HG03108 (cell line): ENCODE measurements around the gene TLX1.
A peak's percentile ranks its signal among the peaks of the same experiment; 100 is the strongest.

ENCODE experiments used
- ATAC-seq: cut with Tn5 transposase; IDR thresholded peaks from one replicate; pipeline ENCODE4 v1.9.1; 2021; ENCODE audit warnings: moderate library complexity; ENCODE audit not compliant: unreplicated experiment

Gene TLX1

DNA sequence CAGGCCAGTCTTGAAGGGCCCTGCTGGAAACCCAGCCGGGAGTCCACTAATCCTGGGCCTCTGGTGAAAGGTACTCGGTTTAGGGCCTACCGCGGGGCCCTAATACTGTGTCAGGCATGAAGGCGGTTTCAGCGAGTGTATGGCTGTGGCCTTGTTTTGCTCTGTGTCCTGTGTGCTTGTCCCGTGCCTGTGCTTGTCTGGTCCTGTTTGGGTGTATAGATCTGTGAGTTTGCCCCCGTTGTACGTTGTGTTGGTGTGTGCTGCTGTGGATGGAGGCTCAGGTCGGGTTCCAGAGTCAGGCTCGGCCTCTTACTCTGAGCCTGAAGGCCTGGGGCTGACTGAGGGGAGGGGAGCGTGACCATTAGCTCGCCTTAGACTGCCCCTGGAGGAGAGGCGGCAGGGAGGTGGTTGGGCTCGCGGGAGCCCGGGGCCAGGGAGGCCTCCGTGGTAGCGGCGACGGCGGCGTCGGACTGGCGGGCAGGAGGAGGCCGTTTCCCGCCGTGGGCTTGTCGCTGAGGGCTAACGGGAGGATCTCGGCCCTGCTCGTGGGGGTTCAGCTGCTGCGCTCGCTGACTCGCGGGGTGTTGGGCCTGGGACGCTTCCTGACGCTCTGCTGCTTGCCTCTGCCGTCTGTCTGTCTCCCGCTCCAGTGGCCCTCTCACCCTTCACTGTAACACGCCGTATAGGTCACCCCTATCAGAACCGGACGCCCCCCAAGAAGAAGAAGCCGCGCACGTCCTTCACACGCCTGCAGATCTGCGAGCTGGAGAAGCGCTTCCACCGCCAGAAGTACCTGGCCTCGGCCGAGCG, 2.6 kb downstream of the TLX1 start:
- ATAC-seq, result no peak

- no peak for ATAC-seq
Observed at GRCh38 chr10:101134299-101135127, 3.4 kb downstream of the TLX1 start.

DNA sequence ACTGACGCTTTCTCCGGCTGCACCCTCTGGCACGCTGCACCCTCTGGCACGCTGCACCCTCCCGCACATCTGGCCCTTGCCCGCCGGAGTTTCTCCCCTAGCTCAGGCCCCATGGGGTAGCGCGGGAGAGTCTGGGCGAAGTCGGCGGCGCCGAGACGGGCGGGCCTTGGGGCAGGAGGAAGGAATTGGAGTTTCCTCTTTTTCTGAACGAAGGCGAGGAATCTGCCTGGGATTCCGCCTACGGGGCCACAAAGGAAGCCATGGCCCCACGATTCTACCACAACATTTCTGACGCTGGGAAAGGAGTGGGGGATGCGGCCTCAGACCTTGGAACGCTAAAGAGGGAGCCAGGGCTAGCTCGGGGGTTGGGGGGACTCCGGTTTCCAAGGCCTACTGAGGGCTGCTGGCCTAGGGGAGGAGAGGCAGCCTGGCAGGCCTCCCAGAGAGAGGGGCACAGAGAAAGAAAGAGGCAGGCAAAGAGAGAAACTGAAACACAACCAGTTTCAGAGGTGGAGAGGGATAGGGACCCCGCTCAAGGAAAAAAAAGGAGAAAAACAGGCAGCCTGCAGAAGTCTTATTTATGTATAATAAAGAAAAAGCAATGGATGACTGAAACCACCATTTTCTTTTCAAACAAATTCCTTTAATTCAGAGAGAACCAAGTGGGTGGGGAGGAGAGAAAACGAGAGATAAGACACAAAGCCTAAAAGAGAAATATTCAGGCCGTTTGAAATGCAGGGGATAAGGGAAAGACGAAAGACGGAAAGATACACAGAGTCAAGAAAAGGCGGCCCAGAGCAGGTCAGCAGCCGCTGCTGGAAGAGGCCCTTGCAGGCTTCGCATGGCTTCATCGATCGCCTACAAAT, 4.3 kb downstream of the TLX1 start:
- ATAC-seq, result no peak

GRCh38 chr10:101136007-101136707, 5.1 kb downstream of the TLX1 start:
- ATAC-seq, result no peak

DNA sequence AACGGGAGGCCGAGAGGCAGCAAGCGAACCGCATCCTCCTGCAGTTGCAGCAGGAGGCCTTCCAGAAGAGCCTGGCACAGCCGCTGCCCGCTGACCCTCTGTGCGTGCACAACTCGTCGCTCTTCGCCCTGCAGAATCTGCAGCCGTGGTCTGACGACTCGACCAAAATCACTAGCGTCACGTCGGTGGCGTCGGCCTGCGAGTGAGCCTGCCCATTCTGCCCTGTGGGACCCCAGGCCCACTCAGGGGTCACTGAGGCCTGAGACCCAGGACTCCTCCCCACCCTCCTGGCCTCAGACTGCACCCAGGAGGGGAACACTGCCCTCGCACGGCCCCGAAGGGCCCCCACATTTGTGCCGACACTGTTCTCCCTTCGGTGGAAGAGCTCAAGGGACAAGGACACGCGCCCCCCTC, 5.6 kb downstream of the TLX1 start:
- ATAC-seq, result no peak

DNA sequence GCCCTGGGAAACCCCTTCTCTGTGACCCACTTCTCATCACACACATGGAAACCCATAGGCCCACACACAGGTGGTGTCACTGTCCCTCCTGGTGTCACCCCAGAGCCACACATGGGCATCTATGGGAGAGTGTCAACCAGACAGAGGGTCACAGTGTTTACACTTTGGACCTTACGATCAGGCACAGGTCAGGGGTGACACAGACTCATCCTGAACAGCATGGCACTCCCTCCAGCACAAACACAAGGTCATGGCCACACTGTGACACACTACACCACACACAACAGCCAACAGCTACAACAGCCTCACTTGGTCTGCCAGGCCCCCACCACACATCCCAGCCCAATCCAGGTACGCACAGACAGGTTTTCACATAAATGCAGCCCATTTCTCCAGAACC, 6.2 kb downstream of the TLX1 start:
- ATAC-seq, result no peak

DNA sequence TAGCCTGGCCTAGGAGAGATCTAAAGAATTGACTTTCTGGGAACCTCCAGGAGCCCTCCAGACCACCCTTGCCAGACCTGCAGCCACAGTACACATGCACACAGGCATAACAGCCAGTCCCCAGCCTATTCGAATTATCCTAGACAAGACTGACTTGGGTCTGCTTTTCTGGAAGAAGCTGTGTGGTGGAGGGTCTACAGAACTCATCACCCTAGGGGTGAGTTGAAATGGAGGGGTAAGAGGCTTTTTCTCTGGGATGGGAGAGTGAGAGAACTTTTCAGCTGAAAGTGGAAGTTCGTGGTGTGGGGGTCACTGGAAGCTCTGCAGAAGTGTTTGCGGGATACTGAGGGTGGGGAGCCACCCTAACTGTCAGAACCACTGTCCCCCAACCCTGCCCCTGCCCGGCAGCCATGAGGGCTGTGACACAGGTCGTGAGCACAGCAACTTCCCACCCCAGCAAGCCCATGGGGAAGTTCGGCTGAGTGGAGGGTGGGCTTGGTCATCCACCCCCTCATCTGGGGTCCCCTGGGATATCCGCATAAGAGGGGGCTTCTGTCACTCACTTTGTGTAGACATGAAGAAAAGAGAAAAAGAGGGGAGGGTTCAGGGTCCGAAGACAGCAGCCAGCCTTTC, 7.8 kb downstream of the TLX1 start:
- ATAC-seq, result no peak

GRCh38 chr10:101139421-101139911, 8.4 kb downstream of the TLX1 start:
- ATAC-seq, result no peak

- ATAC-seq, result no peak
Observed at GRCh38 chr10:101140084-101140949, 9.2 kb downstream of the TLX1 start.

- no peak for ATAC-seq
Observed at GRCh38 chr10:101140950-101141615, 10.0 kb downstream of the TLX1 start.

GRCh38 chr10:101141616-101142532, 10.8 kb downstream of the TLX1 start:
- ATAC-seq, result peak; percentile 50

GRCh38 chr10:101142533-101143344, 11.6 kb downstream of the TLX1 start:
- ATAC-seq, result no peak

DNA sequence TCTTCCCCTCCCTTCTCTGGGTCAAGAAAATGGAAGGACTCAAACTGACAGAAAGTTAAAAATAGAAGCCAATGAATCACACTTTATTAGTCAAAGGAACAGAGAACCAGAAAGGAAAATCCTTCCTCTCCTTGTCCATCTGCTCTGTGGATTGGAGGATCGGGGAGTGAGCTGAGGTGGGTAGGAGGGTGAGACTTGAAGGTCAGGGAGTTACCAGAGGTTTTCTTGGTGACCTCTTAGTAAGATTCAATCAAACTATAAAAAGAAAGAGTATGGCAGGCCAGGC, 12.2 kb downstream of the TLX1 start:
- ATAC-seq, result no peak

DNA sequence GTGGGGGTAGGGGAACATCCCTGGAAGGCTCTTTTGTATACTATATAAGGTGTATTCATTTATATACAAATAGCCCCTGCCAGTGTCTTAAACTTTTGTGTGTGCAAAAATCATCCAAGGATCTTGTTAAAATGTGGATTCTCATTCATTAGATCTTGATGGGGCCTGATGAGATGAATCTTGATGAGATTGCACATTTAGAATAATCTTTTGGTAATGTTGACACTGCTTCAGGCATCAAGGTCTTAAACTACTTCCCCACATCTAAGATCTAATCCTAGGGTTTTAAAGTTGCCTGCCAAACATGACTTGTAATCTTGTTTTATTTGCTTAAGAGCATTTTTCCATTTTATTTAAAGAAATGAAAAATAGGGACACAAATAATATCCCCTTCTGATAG, 13.0 kb downstream of the TLX1 start:
- no peak for ATAC-seq

- no peak for ATAC-seq
Observed at GRCh38 chr10:101145145-101145544, 14.0 kb downstream of the TLX1 start.

DNA sequence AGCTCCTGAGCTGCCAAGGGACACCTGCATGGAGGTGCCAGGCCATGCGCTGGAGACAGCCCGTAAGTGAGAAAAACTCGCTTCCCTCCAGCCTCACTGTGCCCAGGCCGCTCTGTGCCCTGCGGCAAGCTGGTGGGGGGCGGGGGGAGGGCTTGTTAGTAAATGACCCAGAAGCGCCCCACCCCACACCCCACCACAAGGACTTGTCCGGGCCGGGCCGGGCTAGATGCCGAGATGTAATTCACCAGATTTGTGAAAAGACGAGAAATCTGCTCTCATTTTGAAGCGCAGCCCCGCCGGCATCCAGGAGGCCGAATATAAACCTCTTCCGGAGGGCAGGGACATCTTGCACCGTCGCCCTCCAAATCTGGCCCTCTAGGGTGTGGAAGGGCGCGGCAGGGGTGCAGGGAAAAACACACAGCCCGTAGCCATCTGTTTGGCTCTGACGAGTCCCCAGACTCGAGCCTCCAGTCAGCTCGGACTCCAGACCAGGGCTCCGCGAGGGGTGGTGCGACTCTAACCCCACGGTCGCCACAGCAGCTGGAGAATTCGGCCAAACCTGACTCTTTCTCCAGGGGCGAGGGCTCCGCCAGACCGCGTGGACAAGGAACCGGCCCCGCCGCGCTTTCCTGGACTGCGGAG, 14.8 kb downstream of the TLX1 start:
- no peak for ATAC-seq
